ENCODE data around the gene VKORC1L1.
A peak's percentile ranks its signal among the peaks of the same experiment; 100 is the strongest.
"Not testable (repeated sequence)": the region's sequence is repeated elsewhere in the genome, so short reads cannot be mapped to it uniquely, and the experiment has no call there.

The VKORC1L1 gene

DNA sequence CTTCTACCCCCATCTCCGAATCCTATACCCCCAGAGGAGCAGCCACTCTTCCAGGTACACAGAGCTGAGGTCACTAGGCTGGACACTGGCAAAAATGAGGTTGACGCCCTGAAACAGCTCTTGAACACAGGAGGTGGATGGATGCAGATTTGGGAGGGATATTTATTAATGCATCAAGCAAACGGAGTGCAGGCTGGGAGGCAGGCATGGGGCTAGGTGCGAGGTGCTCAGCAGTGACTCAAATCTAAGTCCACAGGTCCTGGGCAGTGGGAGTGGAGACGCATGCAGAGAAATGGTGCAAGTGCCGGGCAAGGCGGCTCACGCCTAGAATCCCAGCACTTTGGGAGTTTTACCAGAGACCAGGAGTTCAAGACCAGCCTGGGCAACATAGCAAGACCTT is 98.1 kb downstream of the VKORC1L1 start:
- peak in 1 of 10 donors; percentile 33 for DNase-seq
- intact Hi-C loops (cut with DNase I): no loop called here

DNA sequence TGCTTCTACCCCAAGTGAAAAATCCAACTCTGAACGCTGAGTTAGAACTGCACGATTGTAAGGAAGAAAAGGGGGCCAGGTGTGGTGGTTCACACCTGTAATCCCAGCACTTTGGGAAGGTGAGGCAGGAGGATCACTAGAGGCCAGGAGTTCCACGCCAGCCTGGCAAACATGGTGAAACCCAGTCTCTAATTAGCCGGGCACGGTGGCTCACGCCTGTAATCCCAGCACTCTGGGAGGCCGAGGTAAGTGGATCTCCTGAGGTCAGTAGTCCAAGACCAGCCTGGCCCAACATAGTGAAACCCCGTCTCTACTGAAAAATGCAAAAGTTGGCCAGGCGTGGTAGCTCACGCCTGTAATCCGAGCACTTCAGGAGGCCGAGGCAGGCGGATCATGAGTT is 100.1 kb downstream of the VKORC1L1 start:
- intact Hi-C loops (cut with DNase I): no loop called here

DNA sequence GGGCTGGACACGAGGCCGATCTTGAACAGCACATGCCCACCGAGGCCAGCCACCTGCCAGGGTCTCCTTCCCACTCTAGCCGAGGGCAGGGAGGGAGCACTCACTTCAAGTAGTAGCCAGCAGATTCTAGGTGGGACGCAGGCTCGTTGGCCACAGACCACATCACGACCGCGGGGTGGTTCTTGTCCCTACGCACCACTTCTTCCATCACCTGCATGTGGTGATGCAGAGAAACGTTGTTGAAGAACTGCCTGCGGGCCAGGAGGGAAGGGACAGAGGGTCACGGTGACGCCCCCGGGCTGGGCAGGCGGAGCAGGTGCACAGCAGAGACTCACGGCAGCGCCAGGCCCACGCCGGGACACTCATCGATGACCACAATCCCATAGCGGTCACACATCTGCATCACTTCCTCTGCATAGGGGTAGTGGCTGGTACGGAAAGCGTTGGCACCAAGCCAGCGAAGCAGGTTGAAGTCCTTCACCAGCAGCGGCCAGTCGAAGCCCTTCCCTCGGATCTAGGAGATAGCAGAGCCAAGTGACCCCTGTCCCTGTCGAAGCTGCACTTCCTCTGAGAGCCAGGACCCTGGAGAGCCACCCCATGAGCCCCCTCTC is 101.4 kb downstream of the VKORC1L1 start:
- peak in 2 of 10 donors; percentile 66 to 85 for DNase-seq
- intact Hi-C loops (cut with DNase I): no loop called here

More for the DNA sequence above, 100.1 kb downstream of the VKORC1L1 start:
- peak in 1 of 10 donors; percentile 38 for DNase-seq

DNA sequence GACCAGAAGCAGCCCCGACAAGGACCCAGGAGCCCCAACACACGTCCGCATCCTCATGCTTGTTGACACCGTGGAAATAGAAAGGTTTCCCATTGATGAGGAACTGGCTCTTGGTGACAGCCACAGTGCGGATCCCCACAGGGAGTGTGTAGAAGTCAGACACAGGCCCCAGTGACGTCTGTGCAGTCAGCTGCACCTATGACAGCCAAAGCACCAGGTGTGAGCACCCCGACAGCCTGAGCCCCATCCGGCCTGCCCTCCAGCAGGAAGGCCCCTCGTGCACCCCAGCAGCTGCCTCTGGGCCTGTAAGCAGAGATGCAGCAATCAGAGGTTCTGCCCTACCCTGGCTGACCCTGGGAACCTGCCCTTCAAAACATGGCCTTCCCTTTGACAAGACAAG is 102.0 kb downstream of the VKORC1L1 start:
- intact Hi-C loops (cut with DNase I): no loop called here
- DNase-seq: peak in 2 of 10 donors; percentile 27 to 68

DNA sequence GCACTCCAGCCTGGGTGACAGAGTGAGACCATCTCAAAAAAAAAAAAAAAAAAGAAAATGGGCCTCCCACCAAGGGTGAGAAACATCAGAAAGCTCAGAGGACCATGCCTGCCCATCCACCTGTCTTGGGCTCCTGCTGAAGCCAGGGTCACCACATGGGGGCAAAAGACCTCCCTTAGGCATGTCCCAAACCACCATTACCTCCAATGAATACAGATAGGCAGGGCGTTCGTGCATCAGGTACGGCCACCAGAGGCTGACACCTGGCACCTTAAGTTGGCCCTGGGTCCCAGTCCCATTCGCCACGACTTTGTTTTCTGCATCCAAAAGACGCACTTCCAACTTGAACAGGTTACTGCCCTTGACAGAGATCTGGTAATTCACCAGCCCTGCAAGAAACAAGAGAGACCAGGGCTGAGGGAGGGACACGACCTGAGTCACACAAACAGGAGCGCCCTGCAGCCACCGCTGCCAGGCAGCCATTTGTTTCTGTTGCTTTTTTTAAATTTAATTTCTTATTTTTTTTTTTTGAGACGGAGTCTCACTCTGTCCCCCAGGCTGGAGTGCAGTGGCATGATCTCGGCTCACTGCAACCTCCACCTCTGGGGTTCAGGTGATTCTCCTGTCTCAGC is 103.1 kb downstream of the VKORC1L1 start:
- intact Hi-C loops (cut with DNase I): no loop called here
- peak in 2 of 10 donors; percentile 33 to 58 for DNase-seq

DNA sequence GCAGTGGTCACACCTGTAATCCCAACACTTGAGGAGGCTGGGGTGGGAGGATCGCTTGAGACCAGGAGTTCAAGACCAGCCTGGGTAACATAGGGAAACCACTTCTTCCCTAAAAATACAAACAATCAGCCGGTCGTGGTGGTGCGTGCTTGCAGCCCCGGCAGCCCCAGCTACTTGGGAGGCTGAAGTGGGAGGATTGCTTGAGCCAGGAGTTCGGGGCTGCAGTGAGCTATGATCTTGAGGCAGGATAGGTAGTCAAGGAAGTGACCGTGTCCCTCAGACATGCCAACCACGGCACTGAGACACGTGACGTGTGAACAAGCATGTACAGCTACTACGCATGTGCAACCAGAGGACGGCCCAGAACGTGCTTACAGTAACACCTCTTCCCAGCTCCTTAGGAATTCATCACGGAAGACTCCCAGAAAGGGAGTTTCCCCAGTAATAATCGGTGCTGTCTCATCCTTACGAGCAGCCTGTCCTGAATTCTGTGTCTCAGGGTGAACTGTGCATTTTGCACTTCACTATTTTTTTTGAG is 103.9 kb downstream of the VKORC1L1 start:
- intact Hi-C loops (cut with DNase I): no loop called here
- DNase-seq: peak in 2 of 10 donors; percentile 36 to 38

DNA sequence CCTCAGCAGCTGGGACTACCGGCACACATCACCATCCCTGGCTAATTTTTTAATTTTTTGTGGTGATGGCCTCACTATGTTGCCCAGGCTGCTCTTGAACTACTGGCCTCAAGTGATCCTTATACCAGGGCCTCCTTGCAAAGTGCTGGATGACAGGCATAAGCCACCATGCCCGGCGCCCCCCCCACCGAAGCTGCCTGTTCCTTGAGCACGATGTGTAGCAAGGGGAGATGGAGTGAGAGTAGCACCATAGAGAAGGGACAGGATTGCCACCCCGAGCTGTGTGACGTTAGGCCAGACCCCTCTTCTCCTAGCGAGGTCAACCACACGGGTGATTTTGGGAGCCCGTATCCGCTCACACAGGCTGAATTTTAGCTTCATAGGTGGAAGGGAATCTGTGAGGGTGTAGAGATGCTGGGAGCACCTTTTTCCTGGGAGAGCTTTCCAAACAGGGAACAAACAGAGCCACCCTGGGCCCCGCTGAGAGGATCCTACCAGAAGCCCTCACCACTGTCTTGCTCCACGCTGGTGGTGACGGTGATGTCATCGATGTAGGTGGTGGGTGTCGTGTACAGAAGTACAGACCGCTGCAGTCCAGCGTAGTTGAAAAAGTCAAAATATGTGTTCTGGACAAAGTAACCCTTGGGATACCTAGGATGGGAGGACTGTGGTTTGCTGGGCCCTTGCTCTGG is 106.2 kb downstream of the VKORC1L1 start:
- intact Hi-C loops (cut with DNase I): no loop called here
- DNase-seq: peak in 2 of 10 donors; percentile 59 to 67

DNA sequence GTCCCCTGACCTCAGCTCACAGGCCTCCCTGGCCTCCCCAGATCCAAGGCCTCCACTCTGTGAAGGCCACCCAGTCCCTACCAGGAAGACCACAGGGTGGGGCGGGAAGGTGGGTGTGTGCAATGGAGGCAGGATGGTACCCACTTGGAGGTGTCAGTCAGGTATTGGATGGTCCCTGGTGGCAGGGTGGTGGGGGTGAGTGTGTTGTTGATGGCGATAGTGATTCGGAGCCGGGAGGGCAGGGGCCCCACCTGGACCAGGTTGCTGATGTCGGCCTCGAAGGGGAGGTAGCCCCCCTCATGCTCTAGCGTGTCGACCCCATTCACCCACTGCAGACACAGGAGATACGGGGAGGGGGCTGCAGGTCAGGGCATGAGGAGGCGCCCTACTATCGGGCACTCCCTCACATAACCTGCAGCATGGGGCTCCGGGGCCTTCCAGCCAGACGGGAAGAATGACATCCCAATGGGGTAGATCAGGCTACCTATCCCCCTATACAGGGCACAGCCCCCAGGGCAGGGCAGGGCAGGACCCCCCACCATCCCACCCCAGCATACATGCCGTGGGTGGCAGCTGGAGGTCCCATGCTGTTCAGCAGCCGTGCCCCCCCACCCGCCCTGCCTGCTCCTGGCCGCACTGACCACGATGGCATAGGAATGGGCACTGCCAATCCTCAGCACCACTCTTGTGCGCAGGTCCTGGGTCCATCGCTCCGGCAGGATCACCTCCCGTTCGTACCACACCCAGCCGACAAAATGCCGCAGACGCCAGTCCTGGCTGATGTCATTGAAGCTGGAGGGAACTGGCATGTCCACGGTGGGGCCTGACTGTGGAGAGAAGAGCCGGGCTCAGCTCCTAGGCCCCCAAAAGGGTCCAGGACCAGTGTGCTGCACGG is 107.0 kb downstream of the VKORC1L1 start:
- intact Hi-C loops (cut with DNase I): loop anchor here (5.0 to 10.0 kb wide), 2 partner anchors 205 to 512 kb away; no protein-coding TSS in a partner anchor
- peak in 2 of 10 donors; percentile 57 to 66 for DNase-seq

DNA sequence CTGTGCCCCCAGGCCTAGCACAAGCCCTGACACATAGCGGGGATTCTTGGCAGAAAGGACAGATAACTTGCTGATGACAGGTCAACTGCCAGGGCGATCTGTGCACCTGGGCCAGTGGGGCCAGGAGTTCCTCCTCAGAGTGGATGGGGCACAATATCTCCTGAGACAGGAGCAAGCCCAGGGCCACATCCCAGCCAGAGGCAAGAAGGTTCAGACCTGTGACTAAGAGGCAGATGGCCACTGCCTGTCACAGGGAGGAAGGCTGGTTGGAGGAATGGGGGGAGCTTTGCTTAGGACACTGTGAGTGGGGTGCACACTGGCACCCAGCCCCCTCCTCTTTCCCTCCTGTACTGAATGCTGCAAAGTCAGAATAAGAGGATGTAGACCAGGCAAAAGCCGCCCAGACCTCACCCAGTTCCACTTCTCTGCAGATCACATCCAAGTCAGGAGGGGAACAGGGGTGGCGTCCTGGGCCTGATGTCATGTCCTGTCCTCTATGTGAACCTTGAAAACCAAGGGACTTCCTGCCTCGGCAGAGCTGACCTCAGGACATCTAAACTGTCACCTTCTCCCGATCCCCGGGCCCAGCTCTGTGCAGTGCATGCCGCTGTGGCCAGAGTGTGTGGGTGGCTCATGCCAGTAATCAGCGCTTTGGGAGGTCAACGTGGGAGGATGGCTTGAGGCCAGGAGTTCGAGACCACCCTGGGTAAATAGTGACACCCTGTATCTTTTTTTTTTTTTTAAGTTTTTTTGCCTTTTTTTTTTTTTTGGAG is 107.8 kb downstream of the VKORC1L1 start:
- intact Hi-C loops (cut with DNase I): loop anchor here (5.0 to 10.0 kb wide), 2 partner anchors 206 to 512 kb away; no protein-coding TSS in a partner anchor
- DNase-seq: peak in 3 of 10 donors; percentile 26 to 82 (median 79)

DNA sequence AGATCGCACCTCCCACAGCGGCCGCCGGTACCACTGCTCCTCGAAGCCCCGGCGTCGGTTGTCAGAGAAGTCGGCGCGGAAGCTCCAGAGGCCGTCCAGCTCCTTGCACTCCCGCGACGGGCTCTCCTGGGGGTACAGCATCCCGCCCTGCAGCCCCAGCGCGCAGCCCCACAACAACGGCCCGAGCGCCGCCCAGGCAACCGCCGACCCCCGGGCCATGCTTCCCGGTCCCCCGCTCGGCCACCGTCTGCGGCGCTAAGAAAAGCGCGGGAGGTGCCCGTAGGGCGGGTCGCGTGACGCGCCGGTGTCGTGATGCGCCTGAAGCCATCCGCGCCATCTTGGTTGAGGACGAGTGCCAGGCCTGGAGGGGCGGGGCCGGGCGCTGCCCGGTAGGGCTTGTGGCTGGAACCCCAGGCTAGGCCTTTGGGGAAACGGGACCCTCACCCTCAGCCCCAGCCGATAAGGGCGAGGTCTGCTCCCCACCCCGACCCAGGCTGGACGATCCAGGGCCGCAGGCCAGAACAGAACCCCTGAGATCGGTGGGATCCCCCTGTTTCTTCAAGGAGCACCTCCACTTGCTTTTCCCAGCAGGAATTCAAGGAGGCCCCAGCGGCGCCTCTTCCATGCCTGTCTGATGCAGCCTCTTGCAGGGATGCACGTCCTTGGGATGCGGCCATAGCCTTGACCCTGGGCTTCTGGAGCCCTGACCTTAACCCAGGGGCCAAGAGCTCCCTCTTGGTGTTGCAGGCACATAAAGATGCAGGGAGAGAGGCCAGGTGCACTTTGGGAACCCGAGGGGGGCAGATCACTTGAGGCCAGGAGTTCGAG is 109.3 kb downstream of the VKORC1L1 start, which contains the start of gene GUSB:
Gene GUSB (minus strand): TSS at position 249 of the 828 bp plus-strand sequence. CDS start 30 bp downstream, at position 219.
- peak; percentile 88 to 99 (median 95) for DNase-seq
- intact Hi-C loops (cut with DNase I): loop anchor here (5.0 to 10.0 kb wide), 2 partner anchors 207 to 510 kb away; no protein-coding TSS in a partner anchor

DNA sequence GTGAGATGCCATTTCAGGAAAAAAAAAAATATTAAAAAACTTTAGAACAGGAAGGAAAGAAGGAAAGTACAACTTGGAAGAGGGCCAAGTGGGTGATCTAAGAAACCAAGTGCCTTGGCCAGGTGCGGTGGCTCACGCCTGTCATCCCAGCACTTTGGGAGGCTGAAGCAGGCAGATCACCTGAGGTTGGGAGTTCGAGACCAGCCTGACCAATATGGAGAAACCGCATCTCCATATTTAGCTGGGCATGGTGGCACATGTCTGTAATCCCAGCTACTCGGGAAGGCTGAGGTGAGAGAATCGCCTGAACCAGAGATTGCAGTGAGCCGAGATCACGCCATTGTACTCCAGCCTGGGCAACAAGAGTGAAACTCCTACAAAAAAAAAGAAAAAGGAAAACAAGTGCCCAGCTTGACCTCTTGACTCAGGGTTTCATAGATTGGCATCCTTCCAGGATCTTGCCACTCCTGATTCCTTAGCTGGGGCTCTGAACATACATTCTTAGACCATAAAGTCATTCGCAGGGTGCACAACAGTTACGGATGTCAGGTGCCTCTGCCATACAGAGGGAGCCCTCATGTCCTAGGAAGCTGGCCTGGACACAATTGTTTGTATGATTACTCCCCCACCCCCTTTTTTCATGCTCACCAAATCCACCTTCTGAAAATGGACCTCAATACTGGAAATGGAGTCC is 111.2 kb downstream of the VKORC1L1 start:
- intact Hi-C loops (cut with DNase I): loop anchor here (5.0 to 10.0 kb wide), 2 partner anchors 209 to 508 kb away; no protein-coding TSS in a partner anchor
- DNase-seq: no peak

DNA sequence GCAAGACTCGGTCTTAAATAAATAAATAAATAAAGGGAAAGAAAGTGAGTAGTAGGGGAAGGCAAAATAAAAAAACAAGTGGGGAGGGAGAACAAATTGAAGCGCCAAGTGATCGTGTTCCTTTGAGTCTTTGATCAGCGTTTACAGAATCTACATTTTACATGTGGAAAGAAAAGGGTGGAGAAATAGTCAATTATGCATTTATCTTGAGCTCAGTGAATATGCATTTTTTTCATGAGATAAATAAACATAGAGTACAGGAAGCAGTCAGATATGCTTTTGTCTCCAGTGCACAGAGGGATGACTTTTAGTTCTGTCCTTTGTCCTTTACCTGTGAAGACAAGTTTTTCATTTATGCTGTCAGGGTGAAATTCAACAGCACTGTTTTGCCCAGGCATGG is 115.2 kb downstream of the VKORC1L1 start:
- intact Hi-C loops (cut with DNase I): loop anchor here (10.0 kb wide), 1 partner anchor 213 kb away; no protein-coding TSS in a partner anchor
- DNase-seq: no peak

DNA sequence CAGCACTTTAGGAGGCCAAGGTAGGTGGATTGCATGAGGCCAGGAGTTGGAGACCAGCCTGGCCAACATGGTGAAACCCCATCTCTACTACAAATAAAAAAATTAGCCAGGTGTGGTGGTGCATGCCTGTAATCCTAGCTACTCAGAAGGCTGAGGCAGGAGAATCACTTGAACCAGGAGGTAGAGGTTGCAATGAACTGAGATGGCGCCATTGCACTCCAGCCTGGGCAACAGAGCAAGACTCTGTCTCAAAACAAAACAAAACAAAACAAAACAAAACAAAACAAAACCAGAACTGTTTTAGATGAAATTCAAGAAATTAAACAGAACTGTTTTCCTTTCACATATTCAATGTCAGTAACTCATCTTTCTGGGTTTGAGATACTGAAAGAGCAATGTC is 115.6 kb downstream of the VKORC1L1 start:
- peak in 2 of 10 donors; percentile 10 to 27 for DNase-seq
- intact Hi-C loops (cut with DNase I): loop anchor here (10.0 kb wide), 1 partner anchor 214 kb away; no protein-coding TSS in a partner anchor

DNA sequence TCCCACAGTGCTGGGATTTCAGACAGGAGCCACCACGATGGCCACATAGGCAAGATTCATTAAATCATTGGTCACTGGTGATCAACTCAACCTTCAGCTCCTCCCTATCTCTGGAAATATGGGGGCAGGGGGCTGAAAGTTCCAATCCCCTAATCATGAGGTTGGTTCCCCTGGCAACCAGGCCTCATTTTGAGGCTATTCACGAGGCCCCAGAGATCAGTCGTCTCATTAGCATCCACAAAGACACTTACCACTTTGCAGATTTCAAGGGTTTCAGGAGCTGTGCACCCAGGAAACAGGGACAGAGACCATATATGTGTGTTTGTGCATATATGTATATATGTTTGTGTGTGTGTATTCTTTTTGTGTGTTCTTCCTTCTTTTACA is 116.8 kb downstream of the VKORC1L1 start:
- intact Hi-C loops (cut with DNase I): loop anchor here (10.0 kb wide), 1 partner anchor 215 kb away; no protein-coding TSS in a partner anchor
- no peak for DNase-seq

DNA sequence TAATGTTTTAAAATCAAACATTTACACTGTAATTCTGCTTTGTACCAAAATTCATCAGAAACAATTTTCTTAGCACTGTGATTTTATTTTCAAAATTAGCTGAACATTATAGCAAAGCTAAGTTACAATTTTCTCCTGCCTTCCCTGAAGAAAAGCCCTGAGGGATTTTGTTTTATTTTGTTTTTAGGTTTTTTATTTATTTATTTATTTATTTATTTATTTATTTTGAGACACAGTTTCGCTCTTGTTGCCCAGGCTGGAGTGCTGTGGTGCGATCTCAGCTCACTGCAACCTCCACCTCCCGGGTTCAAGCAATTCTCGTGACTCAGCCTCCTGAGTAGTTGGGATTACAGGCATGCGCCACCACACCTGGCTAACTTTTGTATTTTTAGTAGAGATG is 119.0 kb downstream of the VKORC1L1 start:
- intact Hi-C loops (cut with DNase I): not testable (repeated sequence)
- peak in 2 of 10 donors; percentile 15 to 24 for DNase-seq

DNA sequence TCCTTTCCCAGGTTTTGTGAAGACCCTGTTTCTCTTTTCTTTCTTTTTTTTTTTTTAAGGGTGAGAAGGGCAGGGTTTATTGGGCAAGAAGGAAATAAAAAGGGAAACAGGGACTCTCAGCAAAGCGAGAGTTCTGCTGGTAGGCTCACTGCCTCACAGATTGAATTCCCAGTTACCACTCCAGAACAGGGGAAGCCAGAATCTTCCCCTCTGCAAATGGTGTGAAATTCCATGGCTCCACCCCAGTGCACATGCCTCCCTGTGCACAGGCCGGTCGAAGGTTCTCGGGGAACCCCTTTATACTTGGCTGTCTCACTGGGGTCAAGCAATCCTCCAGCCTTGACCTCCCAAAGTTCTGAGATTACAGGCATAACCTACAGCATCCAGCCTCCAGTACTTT is 119.7 kb downstream of the VKORC1L1 start:
- intact Hi-C loops (cut with DNase I): no loop called here
- DNase-seq: peak in 2 of 10 donors; percentile 8 to 24

DNA sequence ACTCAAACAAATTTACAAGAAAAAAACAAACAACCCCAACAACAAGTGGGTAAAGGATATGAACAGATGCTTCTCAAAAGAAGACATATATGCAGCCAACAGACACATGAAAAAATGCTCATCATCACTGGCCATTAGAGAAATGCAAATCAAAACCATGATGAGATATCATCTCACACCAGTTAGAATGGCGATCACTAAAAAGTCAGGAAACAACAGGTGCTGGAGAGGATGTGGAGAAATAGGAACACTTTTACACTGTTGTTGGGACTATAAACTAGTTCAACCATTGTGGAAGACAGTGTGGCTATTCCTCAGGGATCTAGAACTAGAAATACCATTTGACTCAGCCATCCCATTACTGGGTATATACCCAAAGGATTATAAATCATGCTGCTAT is 122.1 kb downstream of the VKORC1L1 start:
- DNase-seq; intact Hi-C loops (cut with DNase I): not testable (repeated sequence)

Measured in posterior cingulate gyrus (tissue), 11 donors.